COLO668 (cell line): ENCODE data around the gene TPPP.
"Not testable (repeated sequence)": the region's sequence is repeated elsewhere in the genome, so short reads cannot be mapped to it uniquely, and the experiment has no call there.

Source experiments
- DNase-seq: peaks from one replicate; lab custom pipeline; 2025; ENCODE audit not compliant: unreplicated experiment; lab: John Stamatoyannopoulos, UW

TPPP gene

DNA sequence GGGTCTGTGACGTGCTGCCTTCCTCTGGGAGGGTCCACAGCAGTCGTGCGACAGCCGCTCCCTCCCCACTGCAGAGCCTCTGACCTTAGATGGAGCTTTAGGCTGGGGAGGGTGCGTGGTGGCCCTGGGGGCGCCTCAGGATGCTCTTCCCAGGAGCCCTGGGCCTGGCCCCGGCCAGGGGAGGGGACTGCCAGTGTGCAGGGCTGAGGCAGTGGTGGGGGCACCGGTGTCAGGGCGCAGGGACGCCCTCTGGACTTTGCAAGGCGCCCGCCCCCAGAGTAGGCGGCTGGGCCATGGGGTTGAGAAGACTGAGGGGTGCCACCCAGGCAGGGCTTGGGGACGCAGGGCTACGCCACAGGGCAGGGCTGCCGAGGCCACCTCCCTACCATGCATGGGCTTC is 14.6 kb downstream of the TPPP start:
- DNase-seq, result not testable (repeated sequence)

DNA sequence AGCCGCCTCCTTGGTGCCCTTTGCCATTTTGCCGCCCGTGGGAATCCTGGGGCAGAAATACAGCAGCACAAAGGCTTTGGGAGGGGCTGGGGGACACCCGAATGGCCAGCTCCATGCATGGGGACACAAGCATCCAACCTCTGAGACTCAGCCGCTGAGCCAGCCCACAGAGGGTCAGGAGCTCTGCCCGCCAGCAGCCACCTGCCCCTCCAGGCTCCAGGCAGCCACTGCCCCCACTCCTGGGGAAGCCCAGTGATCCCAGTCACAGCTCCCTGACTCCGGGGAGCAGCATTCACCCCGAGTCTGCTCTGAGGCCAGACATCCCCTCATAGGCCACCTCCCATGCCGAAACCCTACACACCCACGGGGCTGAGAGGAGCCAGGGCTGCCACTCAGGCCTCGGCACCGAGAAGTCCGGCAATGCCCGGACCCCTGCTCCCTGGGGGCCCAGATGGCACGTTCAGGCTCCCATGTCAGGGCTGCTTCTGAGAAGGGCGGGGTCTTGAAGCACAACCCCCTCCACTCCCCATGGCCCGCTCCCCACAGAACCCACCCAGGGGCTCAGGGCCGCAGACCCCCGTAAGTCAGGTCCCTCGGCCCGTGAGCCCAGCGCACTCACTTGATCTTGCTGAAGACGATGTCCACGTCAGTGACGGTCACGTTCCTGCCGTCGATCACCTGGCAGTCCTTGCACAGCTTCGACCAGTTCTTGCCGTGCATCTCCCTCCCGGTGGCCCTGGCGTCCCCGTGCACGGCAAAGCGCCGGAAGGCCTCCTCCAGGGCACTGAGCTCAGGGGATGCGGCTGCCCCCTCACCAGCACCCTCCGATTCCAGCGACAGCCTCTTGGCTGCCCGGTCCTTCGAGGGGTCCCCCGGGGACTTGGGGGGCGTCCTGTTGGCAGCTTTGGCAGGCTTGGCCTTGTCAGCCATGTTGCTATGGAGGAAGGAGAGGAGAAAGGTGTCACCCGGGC is 15.7 kb downstream of the TPPP start:
- DNase-seq, result no peak

GRCh38 chr5:676699-677076 is 16.5 kb downstream of the TPPP start:
- DNase-seq, result no peak

DNA sequence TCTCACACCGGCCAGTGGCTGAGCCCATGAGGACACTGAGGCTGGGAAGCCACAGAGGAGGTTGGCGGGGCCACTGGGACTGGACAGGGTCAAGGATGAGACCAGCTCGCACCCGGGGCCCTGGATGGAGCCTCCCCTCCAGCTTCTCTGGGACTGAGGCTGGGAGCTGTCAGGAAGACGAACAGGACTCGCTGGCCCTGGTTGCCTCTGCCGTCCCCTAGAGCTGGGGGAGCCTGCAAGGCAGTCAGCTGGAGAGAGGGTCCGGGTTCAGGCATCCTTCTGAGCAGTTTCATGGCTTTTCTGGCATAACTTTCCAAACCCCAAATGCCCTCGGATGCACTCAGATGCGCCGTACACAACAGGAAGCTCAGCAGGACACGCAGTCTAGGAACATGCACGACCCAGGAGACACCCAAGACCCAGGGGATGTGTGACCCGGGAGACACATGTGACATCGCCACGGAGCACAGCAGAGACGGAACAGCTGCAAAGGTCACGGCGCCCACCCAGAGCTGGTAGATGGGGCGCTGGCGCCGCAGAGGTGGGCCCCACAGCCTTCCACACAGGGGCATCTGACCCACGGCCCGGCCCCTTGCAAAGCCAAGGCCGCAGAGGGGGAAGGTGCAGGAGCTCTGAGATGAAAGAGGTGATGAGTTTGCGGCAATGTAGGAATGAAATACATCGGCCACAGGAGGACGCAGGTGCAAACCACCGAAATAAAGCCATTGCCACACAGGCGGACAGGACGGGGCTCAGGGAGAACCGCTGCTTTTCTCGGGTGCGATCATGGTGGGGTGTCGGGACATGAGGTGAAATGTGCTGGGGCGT is 17.1 kb downstream of the TPPP start:
- no peak for DNase-seq

- DNase-seq, result no peak
Measured at GRCh38 chr5:675111-675870, 17.9 kb downstream of the TPPP start.

DNA sequence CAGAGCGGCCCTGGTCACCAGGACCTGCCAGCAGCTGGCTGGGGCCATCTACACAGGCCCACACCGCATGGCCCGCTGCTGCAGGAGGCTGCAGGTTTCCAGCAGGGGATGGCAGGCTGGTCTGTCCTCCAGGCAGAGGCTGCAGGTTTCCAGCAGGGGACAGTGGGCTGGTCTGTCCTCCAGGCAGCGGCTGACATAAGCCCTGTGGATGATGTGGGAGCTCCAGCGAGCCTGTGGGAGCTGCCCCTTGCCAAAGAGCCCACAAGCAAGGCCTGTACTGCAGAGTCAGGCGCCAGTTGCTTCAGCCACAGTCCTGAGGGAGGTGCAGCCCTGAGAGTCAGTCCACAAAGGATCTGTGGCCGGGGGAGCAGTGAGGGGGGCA is 18.5 kb downstream of the TPPP start:
- peak; percentile 42 for DNase-seq

DNA sequence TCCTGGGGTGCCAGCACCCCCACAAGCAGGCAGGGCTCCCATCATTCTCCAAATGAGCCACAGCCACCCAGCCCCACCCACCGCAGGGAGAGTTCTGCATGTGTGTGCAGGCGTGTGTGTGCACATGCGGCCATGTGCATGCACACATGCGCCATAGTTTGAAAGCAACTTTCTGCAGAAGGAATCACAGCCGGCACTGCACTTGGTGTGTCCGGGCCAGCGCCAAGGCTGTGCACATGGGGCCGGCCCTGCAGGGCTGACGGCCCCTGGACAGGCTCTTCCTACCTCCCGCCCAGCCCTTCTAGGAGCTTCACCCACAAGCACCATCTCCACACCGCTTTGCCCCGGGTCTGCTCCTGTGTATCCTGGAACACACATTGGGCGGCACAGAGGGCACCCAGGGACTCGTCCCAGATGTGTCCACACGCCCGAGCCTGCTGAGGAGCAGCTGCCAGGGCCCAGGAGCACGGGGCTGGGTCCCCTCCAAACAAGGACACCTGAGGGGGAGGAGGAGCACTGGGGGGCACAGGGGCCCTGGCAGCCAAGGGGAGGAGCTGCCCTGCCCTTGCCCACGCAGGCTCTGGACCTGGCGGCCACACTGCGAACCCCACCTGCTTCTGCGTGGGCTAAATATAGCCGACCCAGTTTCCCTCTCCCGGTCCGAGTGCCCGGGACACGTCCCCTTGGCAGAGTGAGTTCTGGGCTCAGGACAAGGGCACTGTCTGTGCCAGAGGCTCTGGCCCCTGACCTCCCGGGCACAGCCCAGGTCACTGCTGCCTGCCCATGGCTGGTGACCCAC is 19.1 kb downstream of the TPPP start:
- peak; percentile 38 for DNase-seq

DNA sequence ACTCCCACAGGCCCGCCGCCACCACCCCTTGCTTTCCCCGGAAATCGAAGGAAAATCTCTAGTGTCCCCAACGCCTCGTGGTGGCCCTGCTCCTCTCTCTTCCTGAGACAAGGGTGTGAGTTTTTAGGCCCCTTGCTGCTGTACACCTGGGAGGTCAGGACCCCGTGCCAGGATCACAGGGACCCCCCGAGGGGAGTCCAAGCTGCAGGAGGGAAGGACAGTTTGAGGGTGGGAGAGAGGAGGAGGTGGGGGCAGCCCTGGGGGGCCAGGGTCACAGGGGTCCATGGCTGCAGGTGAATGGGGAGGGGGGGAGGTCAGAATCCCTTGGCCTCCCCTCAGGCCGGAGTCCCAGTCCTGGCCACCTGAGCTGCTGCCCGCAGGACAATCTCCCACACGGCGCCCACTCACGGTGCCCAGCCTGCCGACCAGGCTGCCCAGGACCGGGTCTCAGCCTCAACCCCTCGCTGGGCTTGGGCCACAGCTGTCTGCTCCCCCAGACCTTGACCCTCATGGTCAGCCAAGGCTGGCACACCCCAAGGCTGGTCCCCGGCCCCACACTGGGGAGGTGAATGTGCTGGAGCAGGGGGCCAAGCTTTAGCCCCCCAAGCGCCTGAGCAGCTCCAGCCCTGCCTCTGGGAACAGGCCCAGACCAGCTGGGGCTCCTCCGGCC is 19.9 kb downstream of the TPPP start:
- no peak for DNase-seq

DNA sequence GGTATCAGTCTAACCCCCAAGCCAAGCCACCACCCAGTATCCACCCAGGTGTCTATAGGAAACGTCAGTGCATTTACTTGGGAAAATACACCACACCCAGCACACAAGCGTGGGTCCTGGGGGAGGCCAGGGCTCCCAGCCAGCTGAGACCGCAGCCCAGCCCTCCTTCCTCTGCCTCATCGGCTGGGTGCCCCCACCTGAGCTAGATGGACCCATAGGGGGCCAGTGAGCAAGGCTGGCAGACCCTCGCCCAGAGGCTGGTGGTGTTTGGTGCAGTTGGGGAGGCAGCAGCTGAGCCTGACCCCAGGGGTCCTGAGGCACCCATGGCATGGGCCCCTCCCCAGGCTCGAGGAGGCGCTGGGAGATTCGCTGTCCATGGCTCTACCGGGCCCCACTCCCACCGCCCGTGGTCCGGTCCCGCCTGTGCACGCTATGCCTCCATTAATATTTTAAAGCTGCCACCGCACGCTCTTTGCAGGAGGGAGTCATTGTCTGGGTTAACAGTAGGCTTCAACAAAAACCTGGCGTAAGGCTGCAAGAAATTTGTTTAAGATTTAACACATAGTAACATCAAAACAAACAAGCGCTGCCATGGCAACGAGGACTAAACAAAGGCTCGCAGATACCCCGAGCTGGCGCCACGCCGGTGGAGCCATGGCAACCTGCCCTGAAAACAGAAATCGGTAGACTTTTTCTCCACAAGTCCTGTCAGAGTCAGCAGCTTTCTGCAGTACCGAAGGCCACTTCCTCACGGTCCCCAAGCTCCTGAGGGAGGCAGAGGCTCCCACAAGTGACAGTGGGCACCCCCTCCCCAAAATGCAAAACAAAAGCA is 20.6 kb downstream of the TPPP start:
- DNase-seq, result peak; percentile 96

- peak; percentile 79 for DNase-seq
Measured at GRCh38 chr5:671459-672328, 21.5 kb downstream of the TPPP start.

- no peak for DNase-seq
Measured at GRCh38 chr5:670396-671270, 22.5 kb downstream of the TPPP start.

DNA sequence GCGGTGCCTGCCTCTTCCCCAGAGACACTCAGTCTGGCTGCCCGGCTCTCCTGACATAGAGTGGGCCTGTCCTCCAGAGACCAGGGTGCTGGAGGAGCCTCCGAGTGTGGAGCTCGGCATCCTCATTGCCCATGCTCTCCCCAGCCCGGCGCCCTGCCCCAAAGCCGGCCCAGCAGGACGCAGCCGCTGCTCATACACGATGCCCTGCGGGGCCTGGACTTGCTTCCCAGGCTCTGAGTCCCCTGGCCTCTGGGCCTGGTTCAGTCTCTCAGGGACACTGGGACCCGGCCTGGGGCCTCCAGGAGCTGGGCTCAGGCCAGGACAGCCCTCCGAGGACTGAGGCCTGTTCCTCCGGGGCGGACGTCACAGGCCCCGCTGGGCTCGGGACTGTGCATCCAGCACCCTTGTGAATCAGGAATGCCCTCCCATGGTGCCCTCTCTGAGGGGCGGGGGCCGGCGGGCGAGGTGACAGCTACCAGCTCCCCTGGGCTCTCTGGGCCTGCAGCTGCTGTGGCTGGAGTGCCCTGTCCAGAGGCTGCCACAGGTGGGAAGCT is 23.2 kb downstream of the TPPP start:
- DNase-seq, result no peak

DNA sequence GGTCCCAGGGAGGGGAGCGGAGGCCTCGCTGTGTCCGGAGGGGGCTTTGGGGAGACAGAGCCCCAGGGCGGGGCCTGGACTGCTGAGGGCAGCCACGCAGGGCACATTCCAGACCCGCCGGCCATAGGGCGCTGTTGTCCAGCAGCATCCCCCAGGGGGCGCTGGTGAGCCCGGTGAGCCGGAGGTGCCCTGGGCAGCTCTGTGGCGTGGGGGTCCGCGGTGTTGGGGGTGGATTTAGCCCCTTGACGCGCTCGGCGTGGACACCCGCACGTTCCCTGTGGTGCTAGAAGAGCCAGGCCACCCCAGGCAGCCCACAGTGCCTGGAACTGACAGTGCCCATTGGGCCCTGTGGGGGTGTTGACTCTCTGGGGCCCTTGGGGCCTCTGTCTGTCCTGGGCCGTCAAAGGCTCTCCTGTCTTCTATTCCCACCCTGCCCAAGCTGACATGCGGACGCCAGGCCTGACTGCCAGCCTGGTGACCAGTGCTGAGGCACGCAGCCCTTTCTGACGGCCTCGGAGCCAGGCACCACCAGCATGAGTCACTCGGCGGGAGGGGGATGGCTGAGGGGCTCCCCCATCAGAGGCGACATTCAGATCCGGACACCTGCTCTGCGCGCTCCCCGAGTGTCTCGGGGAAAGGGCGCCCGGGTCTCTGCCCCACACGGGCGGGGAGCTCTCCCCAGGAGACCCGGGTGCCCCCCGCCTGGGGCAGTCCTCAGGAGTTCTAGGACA is 23.9 kb downstream of the TPPP start:
- DNase-seq, result peak; percentile 29

DNA sequence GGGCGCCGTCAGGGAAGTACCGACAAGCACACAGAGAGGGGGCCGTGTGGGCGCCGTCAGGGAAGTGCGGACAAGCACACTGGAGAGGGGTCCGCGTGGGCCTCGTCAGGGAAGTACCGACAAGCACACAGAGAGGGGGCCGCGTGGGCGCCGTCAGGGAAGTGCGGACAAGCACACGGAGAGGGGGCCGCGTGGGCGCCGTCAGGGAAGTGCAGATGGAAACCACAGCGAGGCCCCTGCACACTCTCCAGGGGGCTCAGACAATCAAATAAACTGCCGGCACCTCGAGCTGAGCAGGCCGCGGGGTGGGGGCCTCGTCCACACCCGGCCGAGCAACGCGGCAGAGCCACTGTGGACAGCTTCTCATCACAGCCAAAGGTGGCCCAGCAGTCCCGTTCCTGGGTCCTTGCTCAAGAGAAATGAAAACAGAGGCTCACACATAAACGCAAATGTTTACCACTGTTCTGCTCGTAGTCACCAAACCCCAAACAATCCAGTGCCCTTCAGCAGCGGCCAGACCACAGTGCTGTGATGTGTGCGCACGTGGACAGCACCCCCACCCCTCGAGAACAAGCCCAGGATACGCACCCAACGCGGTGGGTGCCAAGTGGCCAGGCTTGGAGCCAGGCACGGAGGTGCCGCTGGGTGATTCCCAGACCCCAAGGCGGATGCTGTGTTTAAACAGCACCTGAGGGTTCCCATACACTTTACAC is 24.7 kb downstream of the TPPP start:
- no peak for DNase-seq

DNA sequence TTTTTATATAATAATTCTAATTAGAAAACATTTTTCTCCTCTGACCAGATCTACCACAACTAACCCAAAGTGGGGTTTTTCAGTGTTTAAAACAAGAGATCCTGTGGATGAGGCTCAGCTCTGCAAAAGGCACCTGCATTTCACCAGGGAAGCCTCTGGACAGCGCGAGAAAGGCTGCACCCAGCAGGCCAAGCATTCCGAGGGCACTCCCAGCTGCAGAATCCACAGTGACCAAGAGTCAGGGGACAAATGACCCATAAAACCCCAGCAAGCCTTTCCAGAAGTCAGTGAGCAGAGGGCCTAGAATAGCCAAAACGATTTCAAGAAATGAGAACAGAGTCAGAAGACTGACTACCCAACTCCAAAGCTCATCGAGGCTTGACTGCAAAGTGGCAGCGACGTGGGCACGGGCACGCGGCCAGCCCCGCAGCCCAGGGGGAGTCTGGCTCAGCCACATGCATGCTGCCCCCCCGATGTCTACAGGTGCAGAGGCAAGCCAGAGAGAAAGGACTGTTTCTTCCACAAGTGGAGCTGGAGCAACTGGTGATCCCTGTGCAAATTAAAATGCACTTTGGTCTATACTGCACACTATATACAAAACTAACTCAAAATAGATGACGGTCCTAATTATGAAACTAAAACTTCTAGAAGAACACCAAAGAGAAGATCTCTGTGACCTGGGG is 26.2 kb downstream of the TPPP start:
- no peak for DNase-seq
